ENCODE measurements around the gene GRB10.

DNA sequence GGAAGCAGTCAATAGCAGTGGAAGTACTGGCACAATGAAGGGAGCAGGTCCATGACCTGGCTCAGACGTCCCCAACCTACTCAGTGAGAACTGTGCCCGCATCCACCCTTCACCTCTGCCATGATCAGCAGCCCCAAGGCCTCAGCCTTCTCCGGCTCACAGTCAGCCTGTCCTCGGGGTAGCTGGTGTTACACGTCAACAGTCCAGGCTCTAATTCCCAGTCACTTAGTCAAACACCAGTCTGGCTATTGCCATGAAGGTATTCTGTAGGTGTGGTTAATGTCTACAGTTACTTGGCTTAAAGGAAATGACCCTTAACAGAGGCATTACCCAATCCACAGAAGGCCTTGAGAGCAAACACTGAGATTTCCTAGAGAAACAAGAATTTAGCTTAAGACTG is 49.1 kb downstream of the GRB10 start:
- TF ChIP-seq, protein P1, sequence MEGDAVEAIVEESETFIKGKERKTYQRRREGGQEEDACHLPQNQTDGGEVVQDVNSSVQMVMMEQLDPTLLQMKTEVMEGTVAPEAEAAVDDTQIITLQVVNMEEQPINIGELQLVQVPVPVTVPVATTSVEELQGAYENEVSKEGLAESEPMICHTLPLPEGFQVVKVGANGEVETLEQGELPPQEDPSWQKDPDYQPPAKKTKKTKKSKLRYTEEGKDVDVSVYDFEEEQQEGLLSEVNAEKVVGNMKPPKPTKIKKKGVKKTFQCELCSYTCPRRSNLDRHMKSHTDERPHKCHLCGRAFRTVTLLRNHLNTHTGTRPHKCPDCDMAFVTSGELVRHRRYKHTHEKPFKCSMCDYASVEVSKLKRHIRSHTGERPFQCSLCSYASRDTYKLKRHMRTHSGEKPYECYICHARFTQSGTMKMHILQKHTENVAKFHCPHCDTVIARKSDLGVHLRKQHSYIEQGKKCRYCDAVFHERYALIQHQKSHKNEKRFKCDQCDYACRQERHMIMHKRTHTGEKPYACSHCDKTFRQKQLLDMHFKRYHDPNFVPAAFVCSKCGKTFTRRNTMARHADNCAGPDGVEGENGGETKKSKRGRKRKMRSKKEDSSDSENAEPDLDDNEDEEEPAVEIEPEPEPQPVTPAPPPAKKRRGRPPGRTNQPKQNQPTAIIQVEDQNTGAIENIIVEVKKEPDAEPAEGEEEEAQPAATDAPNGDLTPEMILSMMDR (IDR thresholded peaks at IDR 0.05 in 4 of 5, conservative IDR thresholded peaks at IDR 0.05 in 1 of 5): no peak
- TF ChIP-seq POLR2A (IDR thresholded peaks at IDR 0.05): no peak
